Neural cell (in vitro differentiated cells): ENCODE data around the gene ACTL8.

Experiments
- MXI1 ChIP-seq: fragments of 450-650 bp; conservative IDR thresholded peaks from 2 replicates; pipeline ENCODE4 v1.6.1; 2014; ENCODE audit warnings: antibody characterized with exemption, mild to moderate bottlenecking; ENCODE audit not compliant: poor library complexity, severe bottlenecking
- TAF1 ChIP-seq: IDR thresholded peaks from 2 replicates; pipeline ENCODE4 v1.6.1; 2012; ENCODE audit warnings: low read depth
- TF ChIP-seq, protein P1 (sequence below): fragments of 450-650 bp; IDR thresholded peaks from 2 replicates; pipeline ENCODE4 v1.5.1; 2014; ENCODE audit warnings: antibody characterized with exemption, mild to moderate bottlenecking, moderate library complexity; ENCODE audit not compliant: poor library complexity, severe bottlenecking

DNA sequence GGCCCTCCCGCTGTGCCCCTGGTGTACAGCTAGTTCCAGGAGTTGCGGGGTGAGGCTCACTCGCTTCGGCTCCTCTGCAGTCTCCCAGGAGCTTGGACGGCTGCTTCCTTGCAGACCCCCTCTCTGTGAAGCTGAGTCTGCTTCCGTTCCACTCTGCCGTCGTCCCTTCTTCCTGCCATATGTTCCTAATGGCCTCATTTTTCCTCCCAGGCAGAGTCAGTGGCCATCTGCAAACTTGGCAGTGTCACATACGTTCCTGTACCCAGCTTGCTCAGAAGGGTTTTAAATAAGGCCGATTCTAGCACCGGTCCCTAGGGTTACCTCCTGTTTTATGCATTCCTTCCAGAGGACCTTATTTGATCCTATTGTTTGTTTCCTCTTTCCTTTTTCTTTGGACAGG, 21.3 kb downstream of the ACTL8 start:
- TF ChIP-seq, protein P1, sequence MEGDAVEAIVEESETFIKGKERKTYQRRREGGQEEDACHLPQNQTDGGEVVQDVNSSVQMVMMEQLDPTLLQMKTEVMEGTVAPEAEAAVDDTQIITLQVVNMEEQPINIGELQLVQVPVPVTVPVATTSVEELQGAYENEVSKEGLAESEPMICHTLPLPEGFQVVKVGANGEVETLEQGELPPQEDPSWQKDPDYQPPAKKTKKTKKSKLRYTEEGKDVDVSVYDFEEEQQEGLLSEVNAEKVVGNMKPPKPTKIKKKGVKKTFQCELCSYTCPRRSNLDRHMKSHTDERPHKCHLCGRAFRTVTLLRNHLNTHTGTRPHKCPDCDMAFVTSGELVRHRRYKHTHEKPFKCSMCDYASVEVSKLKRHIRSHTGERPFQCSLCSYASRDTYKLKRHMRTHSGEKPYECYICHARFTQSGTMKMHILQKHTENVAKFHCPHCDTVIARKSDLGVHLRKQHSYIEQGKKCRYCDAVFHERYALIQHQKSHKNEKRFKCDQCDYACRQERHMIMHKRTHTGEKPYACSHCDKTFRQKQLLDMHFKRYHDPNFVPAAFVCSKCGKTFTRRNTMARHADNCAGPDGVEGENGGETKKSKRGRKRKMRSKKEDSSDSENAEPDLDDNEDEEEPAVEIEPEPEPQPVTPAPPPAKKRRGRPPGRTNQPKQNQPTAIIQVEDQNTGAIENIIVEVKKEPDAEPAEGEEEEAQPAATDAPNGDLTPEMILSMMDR: no peak
- TF ChIP-seq MXI1: no peak
- TF ChIP-seq TAF1: no peak
